A549 (cell line): ENCODE data around the gene CACNA2D2.

Source experiments
- CEBPB ChIP-seq, 2 experiments: fragments of >200 bp in 1 of 2; sonication (Bioruptor Twin) in 1 of 2; formaldehyde crosslinking in 1 of 2; IDR thresholded peaks; 2 replicates each; pipeline ENCODE4 v1.6.1; 2012 to 2016
- CHD4 ChIP-seq: fragments of 200-600 bp; sonication (generic); IDR thresholded peaks from 2 replicates; pipeline ENCODE4 v1.6.1; 2016; ENCODE audit warnings: antibody characterized with exemption, mild to moderate bottlenecking, borderline replicate concordance
- EHMT2 ChIP-seq: fragments of 200-600 bp; sonication (generic); IDR thresholded peaks from 2 replicates; pipeline ENCODE4 v1.6.1; 2016; ENCODE audit warnings: antibody characterized with exemption, low read depth, mild to moderate bottlenecking, moderate library complexity
- JUN ChIP-seq, 2 experiments: fragments of >200 bp; sonication (Bioruptor Twin); formaldehyde crosslinking; IDR thresholded peaks; 2 replicates in 1 of 2; 3 replicates in 1 of 2; pipeline ENCODE4 v1.6.1; 2016 to 2017
- POLR2AphosphoS2 ChIP-seq: conservative IDR thresholded peaks from 2 replicates; pipeline ENCODE4 v1.6.1; 2012; ENCODE audit warnings: low read length, improper control_type of control experiment, inconsistent platforms
- RAD21 ChIP-seq, 2 experiments: fragments of >200 bp in 1 of 2; sonication (Bioruptor Twin) in 1 of 2; formaldehyde crosslinking in 1 of 2; IDR thresholded peaks in 1 of 2; conservative IDR thresholded peaks in 1 of 2; 2 replicates in 1 of 2; 3 replicates in 1 of 2; pipeline ENCODE4 v1.6.1; 2012 to 2018; ENCODE audit warnings: inconsistent platforms in 1 of 2
- RARB ChIP-seq: fragments of 250-450 bp; sonication (Bioruptor Pico); IDR thresholded peaks from 2 replicates; pipeline ENCODE4 v1.8.0; 2021; ENCODE audit warnings: mild to moderate bottlenecking, moderate library complexity
- USF2 ChIP-seq: fragments of 450-650 bp; IDR thresholded peaks from 2 replicates; pipeline ENCODE4 v1.6.1; 2014; ENCODE audit warnings: antibody characterized with exemption
- TF ChIP-seq, protein P1 (sequence below): fragments of >200 bp; sonication (Bioruptor Twin); formaldehyde crosslinking; IDR thresholded peaks from 3 replicates; pipeline ENCODE4 v1.5.1; 2016

DNA sequence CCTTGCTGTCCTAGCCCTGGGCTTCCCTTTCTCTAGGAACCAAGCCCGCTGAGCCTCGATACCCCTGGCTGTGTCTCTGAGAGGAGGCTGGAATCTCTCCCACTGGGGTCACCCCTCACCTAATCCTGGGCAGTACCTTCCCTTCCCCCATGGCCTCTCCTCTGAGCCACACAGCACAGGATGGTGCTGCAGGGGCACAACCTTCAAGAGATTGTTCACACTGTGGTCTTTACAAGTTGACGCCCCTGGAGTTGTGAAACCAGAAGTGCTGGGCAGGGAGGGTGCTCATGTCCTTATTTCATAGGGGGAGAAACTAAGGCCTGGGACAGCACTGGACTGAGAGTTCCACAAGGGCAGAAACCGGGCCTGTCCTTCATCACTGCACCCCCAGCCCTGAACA lies 73.2 kb downstream of the CACNA2D2 start:
- no peak for TF ChIP-seq POLR2AphosphoS2
- TF ChIP-seq, protein P1, sequence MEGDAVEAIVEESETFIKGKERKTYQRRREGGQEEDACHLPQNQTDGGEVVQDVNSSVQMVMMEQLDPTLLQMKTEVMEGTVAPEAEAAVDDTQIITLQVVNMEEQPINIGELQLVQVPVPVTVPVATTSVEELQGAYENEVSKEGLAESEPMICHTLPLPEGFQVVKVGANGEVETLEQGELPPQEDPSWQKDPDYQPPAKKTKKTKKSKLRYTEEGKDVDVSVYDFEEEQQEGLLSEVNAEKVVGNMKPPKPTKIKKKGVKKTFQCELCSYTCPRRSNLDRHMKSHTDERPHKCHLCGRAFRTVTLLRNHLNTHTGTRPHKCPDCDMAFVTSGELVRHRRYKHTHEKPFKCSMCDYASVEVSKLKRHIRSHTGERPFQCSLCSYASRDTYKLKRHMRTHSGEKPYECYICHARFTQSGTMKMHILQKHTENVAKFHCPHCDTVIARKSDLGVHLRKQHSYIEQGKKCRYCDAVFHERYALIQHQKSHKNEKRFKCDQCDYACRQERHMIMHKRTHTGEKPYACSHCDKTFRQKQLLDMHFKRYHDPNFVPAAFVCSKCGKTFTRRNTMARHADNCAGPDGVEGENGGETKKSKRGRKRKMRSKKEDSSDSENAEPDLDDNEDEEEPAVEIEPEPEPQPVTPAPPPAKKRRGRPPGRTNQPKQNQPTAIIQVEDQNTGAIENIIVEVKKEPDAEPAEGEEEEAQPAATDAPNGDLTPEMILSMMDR, result no peak
- TF ChIP-seq JUN (IDR thresholded peaks at IDR 0.05), result no peak
- no peak for TF ChIP-seq CHD4
- TF ChIP-seq RAD21 (conservative IDR thresholded peaks at IDR 0.05 in 1 of 2, IDR thresholded peaks at IDR 0.05 in 1 of 2), result no peak
- no peak for TF ChIP-seq CEBPB (IDR thresholded peaks at IDR 0.05)
- no peak for TF ChIP-seq RARB
- TF ChIP-seq USF2, result no peak
- no peak for TF ChIP-seq EHMT2
